ENCODE results near the gene DNAH10.
"Not testable (repeated sequence)": the region's sequence is repeated elsewhere in the genome, so short reads cannot be mapped to it uniquely, and the experiment has no call there.

The DNAH10 gene

GRCh38 chr12:123748661-123749060 lies 13.4 kb upstream of the DNAH10 start:
- DNase-seq (ENCODE audit: low spot score): no peak

- DNase-seq (ENCODE audit: low spot score): no peak
Observed at GRCh38 chr12:123749355-123749754, 12.7 kb upstream of the DNAH10 start.

- DNase-seq (ENCODE audit: low spot score): no peak
Observed at GRCh38 chr12:123750159-123750656, 11.9 kb upstream of the DNAH10 start.

GRCh38 chr12:123752046-123752445 lies 10.1 kb upstream of the DNAH10 start:
- DNase-seq (ENCODE audit: low spot score): no peak

- DNase-seq (ENCODE audit: low spot score): no peak
Observed at GRCh38 chr12:123754041-123754772, 7.9 kb upstream of the DNAH10 start.

GRCh38 chr12:123757561-123757960 lies 4.5 kb upstream of the DNAH10 start:
- no peak for DNase-seq (ENCODE audit: low spot score)

- no peak for DNase-seq (ENCODE audit: low spot score)
Observed at GRCh38 chr12:123760267-123760938, 1.7 kb upstream of the DNAH10 start.

- no peak for DNase-seq (ENCODE audit: low spot score)
Observed at GRCh38 chr12:123762715-123763052, 583 bp downstream of the DNAH10 start.

GRCh38 chr12:123763093-123763492 lies 992 bp downstream of the DNAH10 start:
- no peak for DNase-seq (ENCODE audit: low spot score)

- no peak for DNase-seq (ENCODE audit: low spot score)
Observed at GRCh38 chr12:123764109-123764508, 2.0 kb downstream of the DNAH10 start.

- DNase-seq (ENCODE audit: low spot score): no peak
Observed at GRCh38 chr12:123765504-123766035, 3.5 kb downstream of the DNAH10 start.

- DNase-seq (ENCODE audit: low spot score): peak; percentile 4
Observed at GRCh38 chr12:123767613-123768012, 5.5 kb downstream of the DNAH10 start.

- DNase-seq (ENCODE audit: low spot score): no peak
Observed at GRCh38 chr12:123771261-123771660, 9.2 kb downstream of the DNAH10 start.

- no peak for DNase-seq (ENCODE audit: low spot score)
Observed at GRCh38 chr12:123772074-123772473, 10.0 kb downstream of the DNAH10 start.

- no peak for DNase-seq (ENCODE audit: low spot score)
Observed at GRCh38 chr12:123773375-123773774, 11.3 kb downstream of the DNAH10 start.

- DNase-seq (ENCODE audit: low spot score): no peak
Observed at GRCh38 chr12:123779551-123779950, 17.4 kb downstream of the DNAH10 start.

- DNase-seq (ENCODE audit: low spot score): no peak
Observed at GRCh38 chr12:123782997-123783792, 21.1 kb downstream of the DNAH10 start.

- DNase-seq (ENCODE audit: low spot score): no peak
Observed at GRCh38 chr12:123787466-123787865, 25.4 kb downstream of the DNAH10 start.

- no peak for DNase-seq (ENCODE audit: low spot score)
Observed at GRCh38 chr12:123788541-123788940, 26.4 kb downstream of the DNAH10 start.

GRCh38 chr12:123789422-123789821 lies 27.3 kb downstream of the DNAH10 start:
- DNase-seq (ENCODE audit: low spot score): not testable (repeated sequence)

- no peak for DNase-seq (ENCODE audit: low spot score)
Observed at GRCh38 chr12:123790905-123791467, 28.9 kb downstream of the DNAH10 start.

GRCh38 chr12:123794027-123794426 lies 31.9 kb downstream of the DNAH10 start:
- no peak for DNase-seq (ENCODE audit: low spot score)

Data from CD4-positive, alpha-beta T cell treated with Interleukin-2 at 100 ng/mL for 4 hours (primary cell).